NAMALWA (cell line): ENCODE data around the gene SOBP.
A peak's percentile ranks its signal among the peaks of the same experiment; 100 is the strongest.

Source experiments
- DNase-seq: peaks from one replicate; pipeline ENCODE4 v3.0.0-alpha.2; 2015; ENCODE audit warnings: low spot score

The SOBP gene

DNA sequence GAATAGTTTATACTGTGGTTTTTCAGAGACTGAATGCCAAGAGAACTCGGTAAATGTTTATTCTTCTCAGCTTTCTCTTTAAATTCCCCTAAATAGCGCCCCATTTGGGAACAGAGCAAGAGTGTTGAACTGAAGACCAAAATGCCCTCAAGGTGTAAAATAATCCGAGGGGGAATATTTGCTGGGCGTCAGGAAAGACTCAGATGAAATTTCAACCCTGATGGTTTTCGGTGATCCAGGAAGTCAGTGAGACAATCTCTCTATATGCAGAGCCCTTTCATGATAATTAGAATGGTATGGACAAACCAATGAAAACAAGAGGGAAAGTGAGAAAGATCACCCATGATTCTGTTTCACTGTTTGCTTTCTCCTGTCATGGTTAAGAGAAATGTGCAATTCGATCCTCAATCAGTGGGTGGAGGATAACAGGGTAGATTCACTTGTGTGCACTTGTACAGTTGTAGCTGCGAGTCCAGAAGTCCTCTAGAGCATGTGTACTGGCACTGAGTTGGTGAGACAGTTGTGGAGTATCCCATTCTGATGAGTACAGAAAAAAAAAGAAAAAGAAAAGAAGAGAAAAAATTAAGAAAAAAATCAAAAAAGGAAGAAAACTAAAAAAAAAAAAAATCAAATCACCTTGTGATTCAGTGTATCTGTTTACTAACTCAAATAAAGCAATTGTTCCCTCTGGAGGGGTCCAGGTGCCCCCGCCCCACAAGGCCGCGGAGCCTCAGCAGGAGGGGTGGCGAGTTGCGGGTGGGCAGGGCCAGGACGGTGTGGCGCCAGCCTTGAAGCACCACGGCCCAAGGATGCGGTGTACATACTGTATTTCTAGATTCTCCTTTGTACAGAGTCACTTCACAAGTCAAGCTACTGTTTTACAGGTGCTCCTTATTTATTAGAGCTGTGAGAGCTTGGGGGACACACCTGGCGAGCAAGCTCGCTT is 169.3 kb downstream of the SOBP start:
- DNase-seq, result no peak

DNA sequence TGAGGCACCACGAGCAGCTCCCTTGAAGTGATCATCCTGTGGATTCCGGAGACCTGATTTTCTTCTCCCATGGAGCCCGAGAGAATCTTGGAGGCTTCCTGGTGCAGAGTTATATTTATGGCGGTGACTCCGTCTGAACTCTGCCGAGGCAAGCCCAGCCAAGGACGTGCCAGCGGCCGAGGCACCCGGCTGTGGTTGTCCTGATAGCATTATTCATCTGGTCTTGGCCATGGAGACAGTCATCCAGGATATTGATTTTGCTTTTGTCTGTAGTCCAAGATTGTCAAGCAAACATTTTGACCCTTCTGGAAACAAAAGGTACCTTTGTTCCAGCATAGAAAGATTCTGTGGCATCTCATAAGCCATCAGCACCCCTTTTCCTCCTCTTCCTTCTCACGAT is 170.9 kb downstream of the SOBP start:
- no peak for DNase-seq

DNA sequence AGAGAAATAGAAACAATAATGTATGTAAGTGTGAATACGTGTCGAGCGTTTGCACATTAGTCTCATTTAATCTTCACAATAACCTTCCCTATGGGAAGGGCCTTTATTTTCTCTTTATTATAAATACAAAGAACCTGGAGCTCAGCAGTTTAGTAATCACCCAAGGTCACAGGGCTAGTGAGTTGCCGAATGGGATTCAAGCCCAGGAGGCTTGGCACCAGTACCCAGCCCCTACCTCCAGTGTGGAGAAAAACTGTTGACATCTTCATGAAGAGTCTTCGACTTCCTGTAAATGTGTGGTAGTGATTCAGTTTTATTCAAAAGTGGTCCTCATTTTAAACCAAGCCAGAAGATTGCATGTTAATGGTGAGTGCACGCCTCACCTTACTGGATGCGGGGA is 171.4 kb downstream of the SOBP start:
- DNase-seq, result no peak

DNA sequence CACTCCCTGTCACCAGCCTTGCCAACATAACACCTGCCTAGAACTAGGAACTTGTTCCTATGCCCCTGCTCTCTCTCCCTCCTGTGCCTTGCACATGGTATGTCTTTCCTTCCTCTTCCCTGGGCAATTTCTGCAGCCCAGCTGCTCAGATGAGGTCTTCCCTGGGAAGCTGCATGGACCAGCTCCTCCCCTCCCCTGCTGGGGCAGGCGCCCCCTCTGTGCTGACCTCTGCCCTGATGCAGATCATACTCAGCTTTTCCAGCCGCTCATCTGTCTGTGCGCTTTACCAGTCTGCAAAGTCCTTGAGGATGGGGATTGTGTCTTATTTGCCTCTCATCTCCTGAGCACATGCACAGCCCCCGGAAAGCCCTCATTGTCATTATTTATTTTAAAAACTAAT is 172.4 kb downstream of the SOBP start:
- DNase-seq, result no peak

DNA sequence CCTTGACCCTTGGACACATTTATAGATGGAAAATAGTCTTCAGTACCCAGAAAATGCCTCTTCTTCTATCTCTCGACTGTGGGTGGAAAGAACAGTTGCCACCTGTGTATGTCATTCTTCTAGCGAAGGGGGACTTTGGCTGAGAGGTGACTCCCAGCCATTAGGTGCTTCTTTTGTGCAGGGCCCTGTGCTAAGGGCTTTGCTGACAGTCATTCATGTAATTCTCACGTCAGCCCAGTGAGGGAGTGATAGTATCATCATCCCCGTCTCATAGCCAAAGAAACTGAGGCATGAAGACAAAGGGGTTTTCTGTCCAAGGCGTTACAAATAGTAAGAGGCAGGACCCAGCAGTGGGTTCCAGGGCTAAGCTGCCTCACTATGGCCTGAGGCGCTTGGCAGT is 173.4 kb downstream of the SOBP start:
- DNase-seq, result no peak

DNA sequence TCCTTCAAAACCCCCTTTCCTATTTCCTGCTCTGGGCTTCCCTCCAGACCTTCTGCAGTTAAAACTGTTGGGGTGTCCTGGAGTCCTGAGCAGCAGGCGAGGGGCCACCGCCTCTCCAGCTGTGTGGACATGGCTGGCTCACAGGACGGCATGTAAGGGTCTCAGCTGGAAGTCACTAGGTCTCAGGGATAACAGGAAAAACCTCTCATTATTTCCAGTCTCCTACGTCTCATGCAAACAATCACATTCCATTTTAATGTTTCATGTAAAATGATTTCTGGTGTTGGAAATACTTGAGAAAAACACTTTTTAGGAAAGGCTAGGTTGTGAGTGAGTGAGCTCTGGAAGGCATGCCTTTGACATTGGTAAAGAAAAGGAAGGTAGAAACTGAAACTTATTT is 175.5 kb downstream of the SOBP start:
- no peak for DNase-seq

DNA sequence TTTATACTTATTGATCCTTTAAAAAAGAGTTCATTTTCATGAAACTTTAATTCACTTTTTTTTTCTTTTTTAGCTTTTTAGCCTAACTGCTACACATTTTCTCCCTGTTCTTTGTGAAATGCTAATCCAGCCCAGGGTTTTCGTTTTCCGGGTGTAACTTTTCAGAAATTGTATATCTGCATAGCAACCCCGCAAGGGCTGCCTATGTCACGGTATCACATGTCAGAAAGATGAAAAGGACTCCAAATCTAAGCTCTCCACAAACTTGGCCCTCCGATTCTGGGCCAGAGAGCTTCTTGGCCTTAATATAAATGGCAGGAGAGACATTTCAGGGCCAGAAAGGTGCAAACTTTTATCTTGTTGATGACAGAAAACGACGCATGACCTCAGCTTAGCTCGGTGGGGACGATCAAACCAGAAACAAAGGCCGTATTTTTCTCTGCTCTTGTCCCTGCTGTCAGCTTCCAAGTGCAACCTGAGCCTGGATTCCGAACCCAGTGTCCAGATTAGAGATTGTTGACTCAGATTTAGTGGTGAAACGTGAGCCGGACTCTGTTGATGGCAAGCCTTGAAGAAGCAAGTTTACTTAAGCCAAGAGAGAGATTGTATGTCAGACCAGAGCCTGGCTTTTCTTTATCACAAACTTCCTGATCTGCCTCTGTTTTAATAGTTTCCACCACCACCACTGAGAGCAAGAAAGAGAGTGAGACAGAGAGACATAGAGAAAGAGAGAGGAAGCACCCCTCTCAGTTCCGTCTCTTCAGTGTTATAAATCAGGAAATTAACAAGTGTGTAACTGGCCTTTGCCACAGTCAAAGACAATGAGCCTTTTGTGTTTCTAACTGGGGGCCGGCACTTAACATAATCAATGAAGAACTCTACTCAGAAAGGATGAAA is 176.4 kb downstream of the SOBP start:
- no peak for DNase-seq

DNA sequence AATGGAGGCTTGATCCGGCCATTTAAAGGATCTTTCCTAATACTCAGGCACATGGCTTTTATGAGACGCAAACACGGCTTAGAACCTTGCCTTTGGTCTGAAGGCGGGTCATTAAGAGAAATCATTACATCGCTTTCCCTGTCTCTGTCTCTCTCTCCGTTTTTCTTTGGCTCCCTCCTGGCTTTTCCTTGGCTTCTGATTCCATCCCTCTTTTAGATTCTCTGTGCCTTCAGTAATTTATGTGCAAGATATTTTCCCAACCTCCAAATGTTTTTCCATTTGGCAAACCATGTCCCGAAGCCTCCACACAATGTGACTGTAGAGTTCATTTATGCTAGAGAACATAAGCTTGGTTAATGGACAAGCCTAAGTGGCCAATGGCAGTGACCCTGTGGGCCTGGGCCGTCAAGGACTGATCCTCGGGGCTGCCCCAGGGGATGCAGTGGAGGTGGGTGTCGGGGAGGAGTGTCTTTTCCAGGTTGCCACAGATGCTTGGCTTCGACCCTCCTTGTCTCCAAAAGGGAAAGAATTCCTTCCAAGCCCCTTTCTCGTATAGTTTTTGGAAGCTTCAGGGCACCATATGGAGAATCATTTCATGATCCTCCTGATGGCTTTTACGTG is 177.2 kb downstream of the SOBP start:
- no peak for DNase-seq

DNA sequence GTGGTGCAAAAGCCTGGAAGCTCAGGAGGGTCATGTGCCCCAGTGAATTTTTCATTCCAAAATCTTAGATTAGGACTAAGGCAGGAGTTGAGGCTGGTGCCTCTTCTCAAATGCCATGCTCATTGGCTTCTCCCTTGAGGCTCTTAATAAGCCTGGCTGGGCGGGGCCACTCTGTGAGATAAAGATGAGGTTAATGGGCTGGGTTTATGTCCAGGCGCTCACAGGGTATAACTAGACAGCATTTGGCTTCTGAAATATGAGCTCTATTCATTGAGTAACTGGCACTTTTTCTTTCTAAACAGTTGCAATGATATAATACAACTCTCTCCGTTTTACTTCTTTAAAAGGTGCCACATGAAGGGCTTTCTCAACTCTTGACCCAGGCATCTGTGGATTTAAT is 177.9 kb downstream of the SOBP start:
- no peak for DNase-seq

DNA sequence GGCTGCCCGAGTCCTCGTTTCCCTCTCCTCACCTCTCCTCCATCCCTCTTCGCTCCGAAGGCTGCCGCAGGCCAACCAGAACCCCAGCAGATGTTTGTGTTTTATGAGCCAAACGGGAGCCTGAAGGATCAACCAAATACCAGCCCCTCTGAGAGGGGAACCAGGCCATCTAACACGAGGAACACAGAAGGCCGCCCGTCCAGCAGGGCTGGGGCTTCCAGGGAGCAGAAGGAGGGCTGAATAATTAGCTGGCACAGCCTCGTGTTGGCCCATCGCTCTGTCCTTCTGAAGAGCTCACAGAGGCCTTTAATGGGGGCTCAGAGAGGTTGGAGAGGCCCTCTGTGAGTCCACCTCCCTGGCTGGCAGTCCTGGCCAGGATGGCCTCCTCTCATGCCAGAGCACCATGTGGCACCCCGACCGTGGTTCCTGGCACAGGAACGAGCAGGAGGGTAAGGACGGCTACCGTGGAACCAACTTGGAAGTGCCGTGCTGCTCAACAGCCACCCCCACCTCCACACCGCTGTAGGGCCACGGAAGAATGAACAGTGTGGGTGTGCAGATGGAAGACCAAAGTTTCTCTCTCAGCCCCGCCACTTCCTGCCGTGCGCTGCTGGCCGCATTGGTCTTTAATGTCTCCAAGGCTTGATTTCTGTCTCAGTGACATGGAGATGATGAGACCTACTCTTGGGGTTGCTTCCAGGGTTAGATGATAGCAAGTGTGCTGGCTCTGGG is 179.0 kb downstream of the SOBP start:
- DNase-seq, result no peak

DNA sequence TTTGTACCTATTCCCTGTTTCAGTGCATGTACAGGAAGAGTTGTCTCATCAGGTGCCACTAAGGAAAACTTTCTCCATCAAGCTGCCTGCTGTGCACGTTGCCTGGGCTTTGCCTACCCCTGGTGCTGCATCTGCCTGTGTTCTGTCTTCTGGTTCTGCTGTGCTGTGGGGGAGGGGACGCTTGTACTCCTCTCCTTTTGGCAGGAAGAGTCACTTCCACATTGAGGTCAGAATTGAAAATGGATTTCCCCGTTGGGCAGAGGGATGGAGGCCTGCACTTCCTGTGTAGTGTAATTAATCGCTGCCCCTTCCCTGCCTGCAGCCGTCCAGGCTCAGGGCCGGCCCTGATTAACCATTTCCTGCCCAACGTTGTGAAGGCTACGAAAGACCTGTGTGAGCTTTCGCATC is 180.9 kb downstream of the SOBP start:
- peak; percentile 26 for DNase-seq

DNA sequence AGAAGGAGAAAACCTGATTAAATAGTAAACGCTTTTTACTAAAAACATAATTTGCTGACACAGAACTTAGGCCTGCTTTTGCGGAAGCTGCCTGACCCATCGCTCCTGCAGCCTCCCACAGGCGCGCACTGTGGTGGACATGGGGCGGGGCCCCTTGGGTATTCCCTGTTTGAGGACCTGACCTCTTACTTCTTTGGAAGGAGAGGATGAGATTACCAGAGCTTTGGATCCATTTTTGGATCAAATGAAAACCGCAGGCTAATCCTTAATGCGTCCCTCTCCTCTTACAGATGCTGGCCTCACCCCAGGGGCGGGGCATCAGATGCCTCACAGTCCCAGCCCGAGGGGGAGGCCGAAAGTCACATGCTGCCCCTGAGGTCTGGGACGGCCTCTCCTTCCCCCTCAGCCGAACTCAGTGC is 183.2 kb downstream of the SOBP start:
- DNase-seq, result no peak

DNA sequence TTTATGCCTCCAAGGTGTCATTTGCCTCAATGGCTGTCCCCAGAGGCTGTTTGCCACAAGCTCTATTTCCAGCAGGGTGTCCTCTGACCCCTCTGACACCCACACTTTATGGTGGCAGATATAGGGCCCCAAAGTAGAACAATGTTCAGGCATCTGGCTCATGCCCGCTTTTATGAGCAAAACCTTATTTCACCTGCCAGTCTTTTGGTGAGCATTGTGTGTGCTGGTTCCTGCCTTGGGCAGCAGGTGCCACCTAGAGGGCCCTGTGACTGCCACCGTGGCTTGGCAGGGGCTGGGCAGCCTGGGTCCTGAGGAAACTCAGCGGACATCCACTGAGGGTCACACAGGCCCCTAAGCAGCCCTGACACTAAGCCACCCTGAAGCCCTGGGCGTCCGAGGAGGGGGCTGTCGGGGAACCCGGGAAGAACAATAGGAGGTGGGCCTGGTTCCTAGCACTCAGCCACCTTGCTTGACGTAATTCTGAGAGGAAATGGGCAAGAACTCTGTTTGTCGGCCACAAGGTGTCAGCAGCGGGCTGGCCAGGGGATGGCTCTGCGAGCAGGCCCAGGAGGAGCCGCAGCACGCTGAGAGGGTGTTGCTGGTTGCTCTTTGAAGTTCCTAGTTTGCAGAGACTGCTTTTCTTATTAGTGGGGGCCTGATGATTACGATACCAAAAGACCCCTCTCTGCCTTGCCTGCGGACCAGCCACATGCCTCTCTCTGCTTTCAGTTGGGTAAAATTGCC is 185.2 kb downstream of the SOBP start:
- DNase-seq, result peak; percentile 91

DNA sequence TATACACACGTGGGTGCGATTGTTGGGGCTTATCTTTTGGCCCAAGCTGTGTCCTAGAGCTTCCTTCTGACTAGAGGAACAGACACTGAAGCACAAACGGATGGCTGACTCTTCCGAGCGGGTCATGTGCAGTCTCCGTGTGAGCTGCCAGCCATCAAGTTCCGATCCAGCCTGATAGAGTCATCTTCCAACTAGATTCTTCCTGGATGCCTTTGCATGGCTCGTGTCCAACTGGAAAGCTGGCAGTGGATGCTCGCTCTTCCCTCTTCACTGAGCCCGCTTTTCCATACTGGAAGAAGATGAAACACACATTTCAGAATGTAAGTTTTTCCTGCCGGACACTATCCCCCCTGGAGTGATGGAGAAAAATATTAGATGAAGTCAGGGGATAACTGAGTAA is 186.1 kb downstream of the SOBP start:
- no peak for DNase-seq

DNA sequence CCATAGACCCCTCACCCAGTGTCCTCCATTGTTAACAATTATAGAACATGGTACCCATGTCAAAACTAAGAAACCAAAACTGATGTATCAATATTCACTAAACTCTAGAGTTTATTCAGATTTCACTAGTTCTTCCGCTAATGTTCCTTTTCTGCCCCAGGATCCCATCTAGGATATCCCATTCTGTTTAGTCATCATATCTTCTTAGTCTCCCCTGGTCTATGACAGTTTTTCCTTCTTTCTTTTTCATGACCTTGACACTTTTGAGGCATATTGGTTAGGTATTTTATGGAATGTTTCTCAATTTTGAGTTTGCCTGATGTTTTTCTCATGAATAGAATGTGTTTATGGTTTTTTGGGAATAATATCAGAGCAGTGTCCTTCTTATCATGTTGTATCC is 187.5 kb downstream of the SOBP start:
- no peak for DNase-seq

DNA sequence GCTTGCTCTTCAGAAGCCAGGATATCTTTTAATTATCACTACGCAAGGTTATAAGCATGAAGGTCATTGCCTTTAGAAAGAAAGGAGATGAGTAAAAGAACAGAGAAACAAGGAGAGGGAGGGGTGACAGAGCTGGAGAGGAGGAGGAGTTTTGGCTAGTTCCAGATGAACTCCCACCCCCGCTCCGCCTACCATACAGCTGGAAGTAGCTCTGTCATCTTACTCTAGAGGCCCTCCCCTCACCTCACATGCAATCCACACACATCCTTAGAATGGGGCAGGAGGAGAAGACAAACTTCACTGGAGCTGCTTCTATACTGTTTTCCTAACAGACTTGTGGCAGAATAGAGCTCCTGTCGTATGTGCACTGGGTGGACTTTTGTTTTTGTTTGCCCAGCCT is 189.5 kb downstream of the SOBP start:
- DNase-seq, result no peak

DNA sequence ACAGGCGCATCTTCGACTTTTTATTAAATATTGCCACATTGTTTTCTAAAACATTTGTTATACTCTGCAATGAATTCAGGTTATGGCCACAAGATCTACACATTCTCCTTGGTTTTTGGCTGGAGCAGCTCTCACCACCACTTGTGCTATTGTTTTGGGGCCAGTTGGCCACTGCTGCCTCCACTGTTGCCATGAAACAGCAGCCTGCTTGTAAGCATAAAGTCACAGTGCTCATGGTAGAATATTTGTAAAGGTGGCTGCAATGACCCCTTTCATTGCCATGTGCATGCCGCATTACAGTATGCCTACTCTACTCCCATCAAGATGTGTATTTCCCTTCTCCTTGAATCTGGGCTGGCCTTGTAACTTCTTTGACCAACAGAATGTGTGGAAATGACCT is 192.8 kb downstream of the SOBP start:
- no peak for DNase-seq

DNA sequence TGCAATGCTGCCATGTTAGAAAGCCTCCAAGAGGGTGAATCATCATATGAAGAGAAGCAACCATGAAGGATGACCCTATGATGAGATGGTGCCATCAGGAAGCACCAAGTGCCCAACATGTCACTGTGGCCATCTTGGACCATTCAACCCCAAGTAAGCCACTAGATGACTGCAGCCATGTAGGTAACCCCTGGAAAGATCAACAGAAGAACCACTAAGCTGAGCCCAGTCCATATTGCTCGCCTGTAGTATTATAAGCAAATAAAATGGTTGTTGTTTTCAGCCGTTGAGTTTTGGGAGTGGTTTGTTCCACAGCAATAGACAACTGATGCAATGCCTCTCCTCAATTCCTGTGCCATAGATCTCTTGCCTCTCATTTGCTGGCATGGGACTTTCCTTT is 193.3 kb downstream of the SOBP start:
- no peak for DNase-seq

DNA sequence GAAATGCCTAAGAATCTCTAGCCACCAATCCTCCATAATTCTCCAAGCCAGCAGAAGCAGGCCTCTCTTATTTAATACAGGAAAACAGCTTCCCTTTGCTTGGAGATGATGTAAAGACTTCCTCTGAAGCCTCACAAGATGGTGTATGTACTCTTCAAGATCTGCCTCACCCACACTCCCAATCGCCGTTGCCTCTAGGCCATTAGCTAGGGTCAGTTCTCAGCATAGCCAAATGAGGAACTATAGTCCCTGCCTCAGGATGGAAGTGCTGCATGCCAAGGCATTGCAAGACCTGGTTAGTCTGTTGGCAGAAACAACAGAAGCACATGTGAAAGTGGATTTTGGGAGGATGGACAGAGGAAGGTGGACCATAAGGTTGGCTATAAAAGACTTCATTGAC is 195.1 kb downstream of the SOBP start:
- no peak for DNase-seq

DNA sequence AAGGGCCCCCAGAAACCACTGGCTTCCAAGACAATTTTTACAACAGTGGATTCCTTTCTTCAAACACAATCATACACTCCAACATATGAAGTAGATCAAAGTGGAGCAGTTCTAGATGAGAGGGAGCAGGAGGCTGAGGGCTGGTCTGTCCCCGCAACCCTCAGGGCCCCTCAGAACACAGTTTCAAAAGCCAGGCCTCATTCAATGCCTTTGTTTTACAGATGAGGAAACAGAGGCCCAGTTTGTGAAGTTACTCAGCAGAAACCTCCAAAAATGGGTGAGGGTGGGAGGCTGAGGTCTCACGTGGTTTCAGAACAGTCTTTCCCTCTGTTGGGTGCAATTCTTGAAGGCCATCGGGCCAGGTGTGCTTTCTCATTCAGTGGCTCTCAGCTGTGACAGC is 199.3 kb downstream of the SOBP start:
- no peak for DNase-seq

DNA sequence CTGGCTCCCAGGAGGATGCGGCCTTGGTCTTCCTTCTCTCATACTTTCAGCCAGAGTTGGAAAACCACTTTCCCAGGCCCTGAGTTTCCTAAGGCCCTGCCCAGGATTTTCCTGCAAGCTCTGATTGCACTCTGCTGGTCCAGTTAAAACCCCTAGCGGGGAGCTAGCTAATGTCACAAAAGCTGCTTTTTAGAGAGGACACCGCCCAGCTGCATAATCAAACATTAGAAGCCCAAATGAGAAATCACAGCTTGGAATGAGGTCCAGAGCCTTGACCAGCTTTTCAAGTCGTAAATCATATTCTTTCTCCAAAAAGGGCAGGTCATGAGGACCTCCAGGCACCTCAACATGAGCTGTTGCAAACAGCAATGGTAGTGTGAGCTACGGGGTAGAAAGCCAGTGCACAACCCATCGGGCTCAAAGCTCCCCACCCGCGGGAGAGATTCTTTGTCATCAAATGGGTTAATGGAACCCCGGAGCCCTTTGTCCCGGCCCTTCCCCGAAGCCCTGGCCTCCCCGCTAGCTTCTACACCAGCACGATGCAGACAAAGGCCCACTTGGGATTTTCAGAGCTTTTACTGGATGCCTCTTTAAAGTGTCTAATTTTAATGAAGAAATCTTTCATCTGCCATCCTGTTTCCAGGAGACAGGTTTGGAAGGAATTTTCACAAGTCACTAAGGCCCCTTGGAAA is 200.2 kb downstream of the SOBP start:
- DNase-seq, result no peak
